WTC11 (cell line): Measurements from ENCODE around the gene METTL24.

Experiments used
- MAX ChIP-seq: sonication (generic); formaldehyde crosslinking; IDR thresholded peaks from 2 replicates; pipeline ENCODE4 v1.8.0; 2022; ENCODE audit warnings: mild to moderate bottlenecking, missing genetic modification reagents
- SMAD3 ChIP-seq: sonication (generic); formaldehyde crosslinking; IDR thresholded peaks from 2 replicates; pipeline ENCODE4 v1.8.0; 2022; ENCODE audit warnings: missing genetic modification reagents, mild to moderate bottlenecking, borderline replicate concordance
- SP1 ChIP-seq: sonication (generic); formaldehyde crosslinking; conservative IDR thresholded peaks from 2 replicates; pipeline ENCODE4 v1.8.1; 2022; ENCODE audit warnings: missing genetic modification reagents
- TF ChIP-seq, protein P1 (sequence below): sonication (generic); formaldehyde crosslinking; conservative IDR thresholded peaks from 2 replicates; pipeline ENCODE4 v1.8.1; 2022; ENCODE audit warnings: mild to moderate bottlenecking, missing genetic modification reagents
- TF ChIP-seq, protein P2 (sequence below): sonication (generic); formaldehyde crosslinking; IDR thresholded peaks from 2 replicates; pipeline ENCODE4 v1.8.1; 2023; ENCODE audit warnings: mild to moderate bottlenecking, missing genetic modification reagents
- TF ChIP-seq, protein P3 (sequence below): sonication (generic); formaldehyde crosslinking; IDR thresholded peaks from 2 replicates; pipeline ENCODE4 v1.8.1; 2023; ENCODE audit warnings: mild to moderate bottlenecking, missing genetic modification reagents, moderate library complexity
- TF ChIP-seq, protein P4 (sequence below): sonication (generic); formaldehyde crosslinking; IDR thresholded peaks from 2 replicates; pipeline ENCODE4 v1.8.1; 2023; ENCODE audit warnings: mild to moderate bottlenecking, missing genetic modification reagents, moderate library complexity
- TF ChIP-seq, protein P5 (sequence below): fragments of 200-600 bp; IDR thresholded peaks from 2 replicates; pipeline ENCODE4 v1.8.0; 2022; ENCODE audit warnings: antibody characterized with exemption

GRCh38 chr6:110400208-110400607, 42.1 kb upstream of the METTL24 start:
- TF ChIP-seq, protein P1, sequence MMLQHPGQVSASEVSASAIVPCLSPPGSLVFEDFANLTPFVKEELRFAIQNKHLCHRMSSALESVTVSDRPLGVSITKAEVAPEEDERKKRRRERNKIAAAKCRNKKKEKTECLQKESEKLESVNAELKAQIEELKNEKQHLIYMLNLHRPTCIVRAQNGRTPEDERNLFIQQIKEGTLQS (CRISPR knock-in tag) = no peak
- TF ChIP-seq, protein P2, sequence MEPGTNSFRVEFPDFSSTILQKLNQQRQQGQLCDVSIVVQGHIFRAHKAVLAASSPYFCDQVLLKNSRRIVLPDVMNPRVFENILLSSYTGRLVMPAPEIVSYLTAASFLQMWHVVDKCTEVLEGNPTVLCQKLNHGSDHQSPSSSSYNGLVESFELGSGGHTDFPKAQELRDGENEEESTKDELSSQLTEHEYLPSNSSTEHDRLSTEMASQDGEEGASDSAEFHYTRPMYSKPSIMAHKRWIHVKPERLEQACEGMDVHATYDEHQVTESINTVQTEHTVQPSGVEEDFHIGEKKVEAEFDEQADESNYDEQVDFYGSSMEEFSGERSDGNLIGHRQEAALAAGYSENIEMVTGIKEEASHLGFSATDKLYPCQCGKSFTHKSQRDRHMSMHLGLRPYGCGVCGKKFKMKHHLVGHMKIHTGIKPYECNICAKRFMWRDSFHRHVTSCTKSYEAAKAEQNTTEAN (CRISPR knock-in tag) = no peak
- TF ChIP-seq, protein P3, sequence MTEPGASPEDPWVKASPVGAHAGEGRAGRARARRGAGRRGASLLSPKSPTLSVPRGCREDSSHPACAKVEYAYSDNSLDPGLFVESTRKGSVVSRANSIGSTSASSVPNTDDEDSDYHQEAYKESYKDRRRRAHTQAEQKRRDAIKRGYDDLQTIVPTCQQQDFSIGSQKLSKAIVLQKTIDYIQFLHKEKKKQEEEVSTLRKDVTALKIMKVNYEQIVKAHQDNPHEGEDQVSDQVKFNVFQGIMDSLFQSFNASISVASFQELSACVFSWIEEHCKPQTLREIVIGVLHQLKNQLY = no peak
- TF ChIP-seq MAX (CRISPR knock-in tag) (no peak), SP1 (CRISPR knock-in tag) (no peak), SMAD3 (CRISPR knock-in tag) (no peak)
- TF ChIP-seq, protein P4, sequence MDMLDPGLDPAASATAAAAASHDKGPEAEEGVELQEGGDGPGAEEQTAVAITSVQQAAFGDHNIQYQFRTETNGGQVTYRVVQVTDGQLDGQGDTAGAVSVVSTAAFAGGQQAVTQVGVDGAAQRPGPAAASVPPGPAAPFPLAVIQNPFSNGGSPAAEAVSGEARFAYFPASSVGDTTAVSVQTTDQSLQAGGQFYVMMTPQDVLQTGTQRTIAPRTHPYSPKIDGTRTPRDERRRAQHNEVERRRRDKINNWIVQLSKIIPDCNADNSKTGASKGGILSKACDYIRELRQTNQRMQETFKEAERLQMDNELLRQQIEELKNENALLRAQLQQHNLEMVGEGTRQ (CRISPR knock-in tag) = no peak
- TF ChIP-seq, protein P5, sequence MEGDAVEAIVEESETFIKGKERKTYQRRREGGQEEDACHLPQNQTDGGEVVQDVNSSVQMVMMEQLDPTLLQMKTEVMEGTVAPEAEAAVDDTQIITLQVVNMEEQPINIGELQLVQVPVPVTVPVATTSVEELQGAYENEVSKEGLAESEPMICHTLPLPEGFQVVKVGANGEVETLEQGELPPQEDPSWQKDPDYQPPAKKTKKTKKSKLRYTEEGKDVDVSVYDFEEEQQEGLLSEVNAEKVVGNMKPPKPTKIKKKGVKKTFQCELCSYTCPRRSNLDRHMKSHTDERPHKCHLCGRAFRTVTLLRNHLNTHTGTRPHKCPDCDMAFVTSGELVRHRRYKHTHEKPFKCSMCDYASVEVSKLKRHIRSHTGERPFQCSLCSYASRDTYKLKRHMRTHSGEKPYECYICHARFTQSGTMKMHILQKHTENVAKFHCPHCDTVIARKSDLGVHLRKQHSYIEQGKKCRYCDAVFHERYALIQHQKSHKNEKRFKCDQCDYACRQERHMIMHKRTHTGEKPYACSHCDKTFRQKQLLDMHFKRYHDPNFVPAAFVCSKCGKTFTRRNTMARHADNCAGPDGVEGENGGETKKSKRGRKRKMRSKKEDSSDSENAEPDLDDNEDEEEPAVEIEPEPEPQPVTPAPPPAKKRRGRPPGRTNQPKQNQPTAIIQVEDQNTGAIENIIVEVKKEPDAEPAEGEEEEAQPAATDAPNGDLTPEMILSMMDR = no peak
